Keratinocyte (primary cell): ENCODE data around the gene PCDHGC5. TPM values are rescaled to one million over a fixed set of nuclear protein-coding genes. Genes with fewer than 3 reads are reported as not detected.
A peak's percentile ranks its signal among the peaks of the same experiment; 100 is the strongest.

ENCODE experiments used
- DNase-seq: peaks from one replicate; pipeline ENCODE4 v3.0.0-alpha.2; 2011; ENCODE audit warnings: low read depth, missing footprints, low spot score
- FAIRE-seq: peaks from 2 replicates; lab custom pipeline; 2011; peaks lifted over from hg19 to GRCh38; lab: Jason Lieb, UNC
- H2AFZ ChIP-seq: 2 replicates; pipeline ENCODE4 v1.6.0; 2012; ENCODE audit warnings: low read length, control low read depth, inconsistent platforms; ENCODE audit not compliant: control insufficient read depth
- H3K27ac ChIP-seq: 2 replicates; pipeline ENCODE4 v1.5.1; 2011; ENCODE audit warnings: low read length; ENCODE audit not compliant: control insufficient read depth, insufficient read depth
- H3K27me3 ChIP-seq: 3 replicates; pipeline ENCODE4 v1.6.0; 2011; ENCODE audit warnings: low read length; ENCODE audit not compliant: control insufficient read depth, insufficient read depth; ENCODE audit errors: extremely low read depth
- H3K36me3 ChIP-seq, 2 experiments: 2 replicates in 1 of 2; 3 replicates in 1 of 2; pipeline ENCODE4 v1.5.1; 2011; ENCODE audit warnings: low read length in 2 of 2, mild to moderate bottlenecking in 1 of 2; ENCODE audit not compliant: control insufficient read depth in 2 of 2, insufficient read depth in 2 of 2; ENCODE audit errors: extremely low read depth in 1 of 2
- H3K4me1 ChIP-seq: 3 replicates; pipeline ENCODE4 v1.5.1; 2011; ENCODE audit warnings: low read length; ENCODE audit not compliant: control insufficient read depth, insufficient read depth; ENCODE audit errors: extremely low read depth
- H3K4me2 ChIP-seq: 3 replicates; pipeline ENCODE4 v1.6.0; 2011; ENCODE audit warnings: low read depth, low read length; ENCODE audit not compliant: control insufficient read depth, insufficient read depth; ENCODE audit errors: extremely low read depth
- H3K4me3 ChIP-seq, 3 experiments: fragments of 200-600 bp in 1 of 3; sonication (generic) in 1 of 3; 2 replicates in 2 of 3; 3 replicates in 1 of 3; pipeline ENCODE4 v1.5.1; 2011 to 2016; ENCODE audit warnings: low read length in 3 of 3, mild to moderate bottlenecking in 3 of 3, control low read depth in 2 of 3, inconsistent platforms in 1 of 3, low read depth in 1 of 3, mixed read lengths in 1 of 3, mixed run types in 1 of 3, moderate library complexity in 1 of 3; ENCODE audit not compliant: control insufficient read depth in 2 of 3, insufficient read depth in 2 of 3; ENCODE audit errors: extremely low read depth in 1 of 3
- H3K79me2 ChIP-seq: 2 replicates; pipeline ENCODE4 v1.6.0; 2012; ENCODE audit warnings: low read length; ENCODE audit not compliant: control insufficient read depth, insufficient read depth
- H3K9ac ChIP-seq: 3 replicates; pipeline ENCODE4 v1.6.0; 2011; ENCODE audit warnings: low read length; ENCODE audit not compliant: control insufficient read depth, insufficient read depth; ENCODE audit errors: extremely low read depth
- H3K9me1 ChIP-seq: 3 replicates; pipeline ENCODE4 v1.6.0; 2011; ENCODE audit warnings: low read length; ENCODE audit not compliant: control insufficient read depth, insufficient read depth; ENCODE audit errors: extremely low read depth
- H3K9me3 ChIP-seq: 2 replicates; pipeline ENCODE4 v1.5.1; 2012; ENCODE audit warnings: low read depth, low read length; ENCODE audit not compliant: control insufficient read depth
- H4K20me1 ChIP-seq: 3 replicates; pipeline ENCODE4 v1.6.0; 2011; ENCODE audit warnings: low read length; ENCODE audit not compliant: control insufficient read depth, insufficient read depth; ENCODE audit errors: extremely low read depth
- CTCF ChIP-seq, 3 experiments: IDR thresholded peaks in 1 of 3; conservative IDR thresholded peaks in 1 of 3; optimal IDR thresholded peaks in 1 of 3; 2 replicates in 2 of 3; 3 replicates in 1 of 3; pipeline versions ENCODE3 to v1.5.1; 2011; ENCODE audit warnings: low read length in 3 of 3, mild to moderate bottlenecking in 3 of 3, moderate library complexity in 2 of 3, control low read depth in 1 of 3, inconsistent platforms in 1 of 3; ENCODE audit not compliant: insufficient read depth in 2 of 3; ENCODE audit errors: extremely low read depth in 1 of 3
- EZH2 ChIP-seq: IDR thresholded peaks from one replicate; pipeline ENCODE4 v1.6.1; 2012; ENCODE audit warnings: inconsistent platforms, mild to moderate bottlenecking, low read length, moderate library complexity
- dilution Hi-C: fragments of 300-500 bp; cut with MboI; formaldehyde crosslinking; loops from one replicate; pipeline ENCODE4 v1.7.0; 2020; ENCODE audit warnings: low sequenced_read_pairs; ENCODE audit not compliant: extremely low pct_ligation_motif_present
- polyA plus RNA-seq, 5 experiments: library from polyadenylated mRNA; depleted of rRNA in 3 of 5; stranded (reverse) in 3 of 5; stranded (forward) in 1 of 5; unstranded in 1 of 5; fragments of >200 nt; gene quantifications; 1 replicate in 1 of 5; 2 replicates in 3 of 5; 3 replicates in 1 of 5; pipeline versions ENCODE4 v1.2.1 to v1.2.3, GENCODE V29; 2011 to 2012; ENCODE audit warnings: missing spikeins in 2 of 5, low read depth in 1 of 5, low replicate concordance in 1 of 5

The PCDHGC5 gene
- polyA plus RNA-seq, 1 donor (not counting 4 experiments of a cell fraction or from before 2014, with no cell fraction given) = 0.77 TPM

GRCh38 chr5:141477815-141478214 is 11.1 kb upstream of the PCDHGC5 start:
- no peaks in the 10 kb centered on the region for H3K9me1 ChIP-seq
- no peaks in the 10 kb centered on the region for H4K20me1 ChIP-seq
- H3K4me3 ChIP-seq = peak overlapping the region in 2 of 3 experiments; percentile 11 to 19
- H2AFZ ChIP-seq = no peak overlapping the region
- peaks cover 5% of the 10 kb centered on the region for H3K27me3 ChIP-seq
- no peak overlapping the region for H3K9ac ChIP-seq
- no peak for FAIRE-seq
- H3K9me3 ChIP-seq = no peaks in the 10 kb centered on the region
- peak overlapping the region; percentile 97 for H3K4me2 ChIP-seq
- H3K4me1 ChIP-seq = peaks cover 19% of the 10 kb centered on the region
- no peak overlapping the region for H3K27ac ChIP-seq
- H3K79me2 ChIP-seq = peaks cover 7% of the 10 kb centered on the region
- no peak for TF ChIP-seq EZH2
- no peak for TF ChIP-seq CTCF (optimal IDR thresholded peaks at IDR 0.05 in 1 of 3, IDR thresholded peaks at IDR 0.05 in 1 of 3, conservative IDR thresholded peaks at IDR 0.05 in 1 of 3; ENCODE audit: extremely low read depth in 1 of 3, insufficient read depth in 2 of 3, low read length in 3 of 3)
- peaks cover 0 to 1% of the 10 kb centered on the region in 2 experiments for H3K36me3 ChIP-seq
- dilution Hi-C loops = no loop called here
- DNase-seq = no peak

- Histone ChIP-seq H3K4me3 (peak overlapping the region in 2 of 3 experiments; percentile 5 to 19), H4K20me1 (no peaks in the 10 kb centered on the region), H3K9me1 (no peaks in the 10 kb centered on the region), H3K4me1 (peaks cover 19% of the 10 kb centered on the region), H3K4me2 (peak overlapping the region; percentile 97), H3K9me3 (no peaks in the 10 kb centered on the region), H3K79me2 (peaks cover 7% of the 10 kb centered on the region), H3K9ac (no peak overlapping the region), H3K36me3 (peaks cover 0 to 1% of the 10 kb centered on the region in 2 experiments), H3K27me3 (peaks cover 5% of the 10 kb centered on the region), H2AFZ (no peak overlapping the region), H3K27ac (no peak overlapping the region)
- dilution Hi-C loops = no loop called here
- FAIRE-seq = peak; percentile 60
- peak; percentile 44 for DNase-seq
- TF ChIP-seq CTCF (optimal IDR thresholded peaks at IDR 0.05 in 1 of 3, IDR thresholded peaks at IDR 0.05 in 1 of 3, conservative IDR thresholded peaks at IDR 0.05 in 1 of 3; ENCODE audit: extremely low read depth in 1 of 3, insufficient read depth in 2 of 3, low read length in 3 of 3) (peak; percentile 82 to 85 (median 85)), EZH2 (no peak)
These were observed 10.4 kb upstream of the PCDHGC5 start for GRCh38 chr5:141478321-141478945.
